Esophagus (tissue), 2 donors: ENCODE data around the gene DOCK1. TPM values are rescaled to one million over a fixed set of nuclear protein-coding genes. Genes with fewer than 3 reads are reported as not detected.

Experiments
- H3K27ac ChIP-seq, 2 donors: one replicate each; pipeline ENCODE4 v1.5.1; 2013; ENCODE audit warnings: low read depth in 2 of 2, mild to moderate bottlenecking in 2 of 2, inconsistent platforms in 1 of 2, low read length in 1 of 2, moderate library complexity in 1 of 2
- H3K27me3 ChIP-seq, 2 donors: one replicate each; pipeline ENCODE4 v1.6.1; 2013; ENCODE audit warnings: low read length in 2 of 2, control low read depth in 1 of 2, mild to moderate bottlenecking in 1 of 2; ENCODE audit not compliant: insufficient read depth in 2 of 2, control insufficient read depth in 1 of 2
- H3K36me3 ChIP-seq, 2 donors: one replicate each; pipeline ENCODE4 v1.6.1; 2013; ENCODE audit warnings: low read length in 1 of 2; ENCODE audit not compliant: control insufficient read depth in 2 of 2, insufficient read depth in 2 of 2
- H3K4me1 ChIP-seq, 2 donors: one replicate each; pipeline ENCODE4 v1.6.1; 2013; ENCODE audit warnings: low read length in 1 of 2; ENCODE audit not compliant: control insufficient read depth in 2 of 2, insufficient read depth in 2 of 2
- H3K4me3 ChIP-seq, 2 donors: one replicate each; pipeline ENCODE4 v1.5.1; 2013; ENCODE audit warnings: low read length in 2 of 2, mild to moderate bottlenecking in 2 of 2, low read depth in 1 of 2, moderate library complexity in 1 of 2
- H3K9me3 ChIP-seq, 2 donors: one replicate each; pipeline ENCODE4 v1.6.1; 2013; ENCODE audit warnings: mild to moderate bottlenecking in 2 of 2, low read depth in 1 of 2, low read length in 1 of 2, moderate library complexity in 1 of 2; ENCODE audit not compliant: control insufficient read depth in 2 of 2, insufficient read depth in 1 of 2
- WGBS, 2 donors: extraction: QIAGEN DNeasy Blood & Tissue Kit; methylation state at CpG; one replicate each; pipeline ENCODE4 v1.1.7; 2013; 5-methylcytosine and 5-hydroxymethylcytosine counted together
- polyA plus RNA-seq, 2 donors: library from polyadenylated mRNA; stranded (reverse); fragments of 200-250 nt; gene quantifications; one replicate each; pipeline ENCODE4 v1.2.3, GENCODE V29; 2013
- donor health status: healthy with polysubstance abuse.
- donor health status: Bipolar disorder and iron deficiency.

Gene DOCK1
- polyA plus RNA-seq, 2 donors: 11.4 to 17.5 TPM

DNA sequence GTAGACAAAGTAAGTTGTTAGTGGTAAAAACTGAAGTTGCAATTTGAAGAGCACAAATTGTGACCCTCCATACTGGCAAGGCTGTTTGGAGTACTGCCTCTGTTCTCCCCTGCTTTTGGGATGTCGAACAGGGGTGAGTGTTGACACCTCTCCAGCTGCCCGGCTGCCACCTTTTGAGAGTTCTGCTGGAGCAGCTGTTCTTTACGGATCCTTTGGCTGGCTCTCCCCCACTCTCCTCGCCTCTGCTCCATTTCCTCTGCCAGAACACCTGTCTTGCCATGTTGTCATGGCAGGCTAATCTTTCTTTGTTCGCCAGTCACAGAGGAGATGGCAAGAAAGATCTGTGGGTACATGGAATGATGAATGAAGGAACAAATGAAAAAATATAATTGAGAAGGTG is 256.3 kb downstream of the DOCK1 start:
- no peaks in the 10 kb centered on the region for H3K27me3 ChIP-seq
- H3K4me3 ChIP-seq: no peak overlapping the region
- 89 to 91% methylated on average over 5 of the region's 5 CpGs for WGBS, 2 donors
- H3K27ac ChIP-seq: no peak overlapping the region
- no peaks in the 10 kb centered on the region for H3K36me3 ChIP-seq
- no peaks in the 10 kb centered on the region for H3K9me3 ChIP-seq
- no peaks in the 10 kb centered on the region for H3K4me1 ChIP-seq

GRCh38 chr10:127162841-127163240 is 257.6 kb downstream of the DOCK1 start:
- no peaks in the 10 kb centered on the region for H3K36me3 ChIP-seq
- no peak overlapping the region for H3K27ac ChIP-seq
- 95% methylated on average over 6 of the region's 6 CpGs for WGBS, 2 donors
- no peaks in the 10 kb centered on the region for H3K9me3 ChIP-seq
- H3K27me3 ChIP-seq: no peaks in the 10 kb centered on the region
- H3K4me3 ChIP-seq: no peak overlapping the region
- H3K4me1 ChIP-seq: no peaks in the 10 kb centered on the region

- Histone ChIP-seq H3K27ac (no peak overlapping the region), H3K4me3 (no peak overlapping the region), H3K9me3 (no peaks in the 10 kb centered on the region), H3K4me1 (no peaks in the 10 kb centered on the region), H3K27me3 (no peaks in the 10 kb centered on the region), H3K36me3 (no peaks in the 10 kb centered on the region)
- WGBS, 2 donors: 86 to 90% methylated on average over 3 of the region's 3 CpGs
These were observed 263.0 kb downstream of the DOCK1 start for GRCh38 chr10:127168261-127168660.

GRCh38 chr10:127174866-127175265 is 269.6 kb downstream of the DOCK1 start:
- peaks cover 0 to 2% of the 10 kb centered on the region in 2 donors for H3K4me1 ChIP-seq
- no peaks in the 10 kb centered on the region for H3K9me3 ChIP-seq
- no peaks in the 10 kb centered on the region for H3K27me3 ChIP-seq
- WGBS, 2 donors: 94 to 96% methylated on average over 8 of the region's 8 CpGs
- H3K4me3 ChIP-seq: no peak overlapping the region
- peaks cover 5 to 7% of the 10 kb centered on the region in 2 donors for H3K36me3 ChIP-seq
- H3K27ac ChIP-seq: no peak overlapping the region

GRCh38 chr10:127175357-127176110 is 270.3 kb downstream of the DOCK1 start:
- Histone ChIP-seq H3K4me3 (no peak overlapping the region), H3K27me3 (no peaks in the 10 kb centered on the region), H3K27ac (no peak overlapping the region), H3K36me3 (peaks cover 5 to 7% of the 10 kb centered on the region in 2 donors), H3K9me3 (no peaks in the 10 kb centered on the region), H3K4me1 (peaks cover 0 to 2% of the 10 kb centered on the region in 2 donors)
- 93 to 94% methylated on average over 40 of the region's 40 CpGs for WGBS, 2 donors

DNA sequence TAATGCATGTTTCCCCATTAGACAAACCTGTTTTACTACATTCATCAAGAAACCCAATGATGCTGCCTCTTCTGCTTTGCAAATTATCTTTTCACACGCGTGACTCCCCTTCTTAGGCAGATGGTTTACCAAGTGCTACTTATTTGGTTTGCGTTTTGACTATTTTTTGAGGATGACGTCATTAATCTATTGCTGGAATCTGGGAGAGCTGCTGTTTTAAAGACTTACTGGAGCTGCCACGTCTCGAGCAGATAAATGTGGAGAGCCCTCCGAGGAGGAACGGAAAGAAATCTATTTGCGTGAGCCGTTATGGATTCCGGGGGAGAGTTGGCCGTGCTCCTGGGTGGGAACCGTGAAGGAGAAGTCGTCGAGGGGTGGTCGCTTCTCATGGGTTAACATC is 271.4 kb downstream of the DOCK1 start:
- no peak overlapping the region for H3K4me3 ChIP-seq
- H3K4me1 ChIP-seq: peaks cover 0 to 2% of the 10 kb centered on the region in 2 donors
- no peaks in the 10 kb centered on the region for H3K27me3 ChIP-seq
- H3K9me3 ChIP-seq: no peaks in the 10 kb centered on the region
- no peak overlapping the region for H3K27ac ChIP-seq
- WGBS, 2 donors: 91 to 94% methylated on average over 16 of the region's 16 CpGs
- peaks cover 5 to 7% of the 10 kb centered on the region in 2 donors for H3K36me3 ChIP-seq

- H3K4me1 ChIP-seq: peaks cover 0 to 2% of the 10 kb centered on the region in 2 donors
- WGBS, 2 donors: 89 to 93% methylated on average over 6 of the region's 6 CpGs
- no peaks in the 10 kb centered on the region for H3K27me3 ChIP-seq
- no peak overlapping the region for H3K4me3 ChIP-seq
- peaks cover 5 to 10% of the 10 kb centered on the region in 2 donors for H3K36me3 ChIP-seq
- no peak overlapping the region for H3K27ac ChIP-seq
- H3K9me3 ChIP-seq: no peaks in the 10 kb centered on the region
These were observed 274.5 kb downstream of the DOCK1 start for GRCh38 chr10:127179612-127180250.

- H3K4me1 ChIP-seq: no peaks in the 10 kb centered on the region
- H3K9me3 ChIP-seq: no peaks in the 10 kb centered on the region
- peaks cover 5 to 10% of the 10 kb centered on the region in 2 donors for H3K36me3 ChIP-seq
- H3K27me3 ChIP-seq: no peaks in the 10 kb centered on the region
- 90% methylated on average over 4 of the region's 4 CpGs for WGBS, 2 donors
- no peak overlapping the region for H3K4me3 ChIP-seq
- H3K27ac ChIP-seq: no peak overlapping the region
These were observed 276.9 kb downstream of the DOCK1 start for GRCh38 chr10:127182161-127182560.

- peaks cover 3% of the 10 kb centered on the region in 2 donors for H3K36me3 ChIP-seq
- H3K4me1 ChIP-seq: no peaks in the 10 kb centered on the region
- H3K27me3 ChIP-seq: no peaks in the 10 kb centered on the region
- 97 to 100% methylated on average over 2 of the region's 2 CpGs for WGBS, 2 donors
- H3K9me3 ChIP-seq: no peaks in the 10 kb centered on the region
- H3K4me3 ChIP-seq: no peak overlapping the region
- H3K27ac ChIP-seq: no peak overlapping the region
These were observed 279.4 kb downstream of the DOCK1 start for GRCh38 chr10:127184582-127184981.

- H3K27me3 ChIP-seq: no peaks in the 10 kb centered on the region
- H3K27ac ChIP-seq: no peak overlapping the region
- WGBS, 2 donors: 73 to 75% methylated on average over 7 of the region's 7 CpGs
- H3K36me3 ChIP-seq: peaks cover 2 to 3% of the 10 kb centered on the region in 2 donors
- no peaks in the 10 kb centered on the region for H3K4me1 ChIP-seq
- no peaks in the 10 kb centered on the region for H3K9me3 ChIP-seq
- no peak overlapping the region for H3K4me3 ChIP-seq
These were observed 281.6 kb downstream of the DOCK1 start for GRCh38 chr10:127186813-127187212.
